PC-9 (cell line): ENCODE measurements around the gene MGLL. TPM values are rescaled to one million over a fixed set of nuclear protein-coding genes. Genes with fewer than 3 reads are reported as not detected.

Experiments used
- BruUV-seq: library from RNA; stranded (reverse); fragments of 400-500 nt; replicated peaks from 2 replicates; lab custom pipeline; 2021; lab: Mats Ljungman, UMichigan
- CTCF ChIA-PET: fragments of 300-600 bp; sonication (Branson Sonifier 250); formaldehyde crosslinking; loops from one replicate; lab custom pipeline; 2022; ENCODE audit warnings: antibody characterized with exemption; lab: Charles Lee
- POLR2A ChIA-PET: fragments of 300-600 bp; sonication (Branson Sonifier 250); formaldehyde crosslinking; loops from one replicate; lab custom pipeline; 2022; ENCODE audit warnings: antibody characterized with exemption; ENCODE audit not compliant: unreplicated experiment; lab: Charles Lee
- DNase-seq, 2 experiments: peaks; one replicate each; pipeline versions ENCODE4 v3.0.0 to v3.0.0-alpha.2; 2015 to 2022; ENCODE audit warnings: mixed read lengths in 1 of 2
- H2AFZ ChIP-seq: fragments of 200-600 bp; sonication (generic); 2 replicates; pipeline ENCODE4 v1.8.1; 2017; ENCODE audit warnings: antibody characterized with exemption
- H3F3A ChIP-seq: fragments of 200-600 bp; sonication (generic); 2 replicates; pipeline ENCODE4 v1.8.1; 2017; ENCODE audit warnings: antibody characterized with exemption, mild to moderate bottlenecking, low read depth; ENCODE audit not compliant: insufficient read depth
- H3K27ac ChIP-seq: fragments of 200-600 bp; sonication (generic); 2 replicates; pipeline ENCODE4 v1.6.1; 2016; ENCODE audit warnings: mixed run types
- H3K27me3 ChIP-seq: fragments of 200-600 bp; sonication (generic); 2 replicates; pipeline ENCODE4 v1.6.1; 2016; ENCODE audit warnings: low read depth, mixed run types; ENCODE audit not compliant: insufficient read depth
- H3K36me3 ChIP-seq: fragments of 200-600 bp; sonication (generic); 2 replicates; pipeline ENCODE4 v1.6.1; 2016; ENCODE audit warnings: low read depth, mixed run types
- H3K4me1 ChIP-seq: fragments of 200-600 bp; sonication (generic); replicated peaks from 2 replicates; pipeline ENCODE4 v1.6.1; 2016; ENCODE audit warnings: mixed run types; ENCODE audit not compliant: insufficient read depth
- H3K4me2 ChIP-seq: fragments of 200-600 bp; sonication (generic); 2 replicates; pipeline ENCODE4 v1.6.1; 2017; ENCODE audit warnings: mixed run types
- H3K4me3 ChIP-seq: fragments of 200-600 bp; sonication (generic); 2 replicates; pipeline ENCODE4 v1.6.1; 2016; ENCODE audit warnings: mixed run types
- H3K79me2 ChIP-seq: fragments of 200-600 bp; sonication (generic); 2 replicates; pipeline ENCODE4 v1.6.1; 2017; ENCODE audit warnings: low read depth, mixed run types
- H3K9me2 ChIP-seq: fragments of 200-600 bp; sonication (generic); 2 replicates; pipeline ENCODE4 v1.8.1; 2017; ENCODE audit warnings: mild to moderate bottlenecking; ENCODE audit not compliant: insufficient read depth
- H3K9me3 ChIP-seq: fragments of 200-600 bp; sonication (generic); 2 replicates; pipeline ENCODE4 v1.8.1; 2016; ENCODE audit warnings: low read depth; ENCODE audit not compliant: insufficient read depth
- H4K20me1 ChIP-seq: fragments of 200-600 bp; sonication (generic); 2 replicates; pipeline ENCODE4 v1.8.1; 2017; ENCODE audit not compliant: insufficient read depth
- CTCF ChIP-seq: fragments of 200-600 bp; sonication (generic); conservative IDR thresholded peaks from 2 replicates; pipeline ENCODE4 v1.6.1; 2017; ENCODE audit warnings: mixed run types, antibody characterized with exemption, mild to moderate bottlenecking, moderate library complexity
- EZH2 ChIP-seq: fragments of 200-600 bp; sonication (generic); IDR thresholded peaks from 2 replicates; pipeline ENCODE4 v1.8.0; 2017; ENCODE audit warnings: antibody characterized with exemption, low read depth
- intact Hi-C: fragments of 100-400 bp; cut with micrococcal nuclease; formaldehyde crosslinking; loops from one replicate; pipeline ENCODE4 v1.10.0; 2022; ENCODE audit not compliant: unreplicated experiment
- total RNA-seq: library from RNA; stranded (reverse); gene quantifications from 2 replicates; pipeline ENCODE4 v1.2.3, GENCODE V29; 2021

Gene MGLL
- total RNA-seq, 1 experiment from 2014 or later = 30.7 TPM

GRCh38 chr3:127848131-127849129 is 26.1 kb upstream of the MGLL start:
- Histone ChIP-seq H3K79me2 (no peaks in the 10 kb centered on the region), H3K4me1 (peaks cover 10% of the 10 kb centered on the region; the same call in 1 of the 2 replicates), H3F3A (no peaks in the 10 kb centered on the region), H3K4me2 (0 out of 2 replicates have a peak overlapping the region, but pooled peaks have one; percentile 1), H3K9me2 (no peaks in the 10 kb centered on the region), H3K36me3 (no peaks in the 10 kb centered on the region), H3K27me3 (no peaks in the 10 kb centered on the region), H3K4me3 (no peak overlapping the region), H3K9me3 (no peaks in the 10 kb centered on the region), H4K20me1 (no peaks in the 10 kb centered on the region), H2AFZ (0 out of 2 replicates have a peak overlapping the region, but pooled peaks have one; percentile 16), H3K27ac (no peak overlapping the region)
- DNase-seq = peak in 1 of 2 experiments; percentile 51
- TF ChIP-seq CTCF (no peak), EZH2 (no peak)
- intact Hi-C loops = no loop called here
- BruUV-seq = no TSS peak
- ChIA-PET CTCF (no interaction called here), POLR2A (no interaction called here)

GRCh38 chr3:127847236-127847720 is 25.0 kb upstream of the MGLL start:
- Histone ChIP-seq H3K36me3 (no peaks in the 10 kb centered on the region), H2AFZ (no peak overlapping the region), H3K79me2 (no peaks in the 10 kb centered on the region), H3F3A (no peaks in the 10 kb centered on the region), H3K4me3 (no peak overlapping the region), H3K9me2 (no peaks in the 10 kb centered on the region), H4K20me1 (no peaks in the 10 kb centered on the region), H3K27ac (no peak overlapping the region), H3K27me3 (no peaks in the 10 kb centered on the region), H3K4me2 (no peak overlapping the region), H3K9me3 (no peaks in the 10 kb centered on the region), H3K4me1 (peaks cover 10% of the 10 kb centered on the region; the same call in 1 of the 2 replicates)
- ChIA-PET POLR2A (no interaction called here), CTCF (interaction anchor here (0.6 kb wide), 1 partner anchor 16 kb away, joined by 8 read pairs; no protein-coding TSS in a partner anchor)
- BruUV-seq = no TSS peak
- no peak for DNase-seq
- intact Hi-C loops = no loop called here
- TF ChIP-seq CTCF = no peak
- TF ChIP-seq EZH2 = no peak

GRCh38 chr3:127846576-127846975 is 24.3 kb upstream of the MGLL start:
- BruUV-seq = no TSS peak
- TF ChIP-seq CTCF = no peak
- no peak for TF ChIP-seq EZH2
- intact Hi-C loops = no loop called here
- Histone ChIP-seq H3K4me2 (no peak overlapping the region), H3K36me3 (no peaks in the 10 kb centered on the region), H3K27ac (no peak overlapping the region), H3K4me1 (peaks cover 10% of the 10 kb centered on the region; the same call in 1 of the 2 replicates), H2AFZ (no peak overlapping the region), H4K20me1 (no peaks in the 10 kb centered on the region), H3K79me2 (no peaks in the 10 kb centered on the region), H3F3A (no peaks in the 10 kb centered on the region), H3K9me3 (no peaks in the 10 kb centered on the region), H3K4me3 (no peak overlapping the region), H3K9me2 (no peaks in the 10 kb centered on the region), H3K27me3 (no peaks in the 10 kb centered on the region)
- no peak for DNase-seq
- ChIA-PET POLR2A (no interaction called here), CTCF (no interaction called here)
